GM23338 (cell line): ENCODE measurements around the gene MRRF. TPM values are rescaled to one million over a fixed set of nuclear protein-coding genes. Genes with fewer than 3 reads are reported as not detected.

Experiments used
- ATAC-seq: fragments of 200-7000 bp; cut with Tn5 transposase; 3 replicates; pipeline ENCODE4 v1.9.1; 2020
- DNase-seq: peaks from one replicate; pipeline ENCODE4 v3.0.0-alpha.2; 2015; ENCODE audit warnings: low spot score
- H2AFZ ChIP-seq: fragments of 200-600 bp; sonication (generic); 2 replicates; pipeline ENCODE4 v1.8.0; 2016; ENCODE audit warnings: antibody characterized with exemption, mild to moderate bottlenecking, moderate library complexity
- H3F3A ChIP-seq: fragments of 200-600 bp; sonication (generic); replicated peaks from 2 replicates; pipeline ENCODE4 v1.8.0; 2017; ENCODE audit warnings: antibody characterized with exemption, mixed run types, low read depth
- H3K27ac ChIP-seq: fragments of 200-600 bp; sonication (generic); 2 replicates; pipeline ENCODE4 v1.6.1; 2016; ENCODE audit warnings: low read depth
- H3K27me3 ChIP-seq: fragments of 200-600 bp; sonication (generic); 2 replicates; pipeline ENCODE4 v1.8.0; 2016; ENCODE audit warnings: mild to moderate bottlenecking, mixed run types, moderate library complexity; ENCODE audit not compliant: insufficient read depth
- H3K36me3 ChIP-seq: fragments of 200-600 bp; sonication (generic); 2 replicates; pipeline ENCODE4 v1.8.0; 2016; ENCODE audit warnings: mild to moderate bottlenecking; ENCODE audit not compliant: insufficient read depth
- H3K4me1 ChIP-seq: fragments of 200-600 bp; sonication (generic); 2 replicates; pipeline ENCODE4 v1.8.0; 2016; ENCODE audit warnings: mild to moderate bottlenecking, moderate library complexity; ENCODE audit not compliant: insufficient read depth
- H3K4me2 ChIP-seq: fragments of 200-600 bp; sonication (generic); 2 replicates; pipeline ENCODE4 v1.7.1; 2017; ENCODE audit warnings: mixed run types
- H3K4me3 ChIP-seq: fragments of 200-600 bp; sonication (generic); 2 replicates; pipeline ENCODE4 v1.6.1; 2016; ENCODE audit warnings: mixed run types
- H3K79me2 ChIP-seq: fragments of 200-600 bp; sonication (generic); replicated peaks from 2 replicates; pipeline ENCODE4 v1.8.0; 2017; ENCODE audit warnings: mild to moderate bottlenecking; ENCODE audit not compliant: insufficient read depth
- H3K9me2 ChIP-seq: fragments of 200-600 bp; sonication (generic); 2 replicates; pipeline ENCODE4 v1.8.0; 2017; ENCODE audit not compliant: insufficient read depth
- H4K20me1 ChIP-seq: fragments of 200-600 bp; sonication (generic); replicated peaks from 2 replicates; pipeline ENCODE4 v1.8.0; 2017; ENCODE audit warnings: mild to moderate bottlenecking; ENCODE audit not compliant: insufficient read depth
- H3K27ac Mint-ChIP-seq: 2 replicates; pipeline ENCODE4 v1.8.0; 2020; ENCODE audit warnings: inconsistent platforms, mild to moderate bottlenecking, moderate library complexity, mixed read lengths
- H3K27me3 Mint-ChIP-seq: 3 replicates; pipeline ENCODE4 v1.8.0; 2022; ENCODE audit warnings: low read depth, mild to moderate bottlenecking, moderate library complexity, mixed read lengths, inconsistent platforms; ENCODE audit not compliant: insufficient read depth, poor library complexity
- H3K36me3 Mint-ChIP-seq: 3 replicates; pipeline ENCODE4 v1.8.0; 2021; ENCODE audit warnings: low read depth, mild to moderate bottlenecking, inconsistent platforms, moderate library complexity, mixed read lengths
- H3K4me1 Mint-ChIP-seq: 3 replicates; pipeline ENCODE4 v1.8.0; 2020; ENCODE audit warnings: mild to moderate bottlenecking, inconsistent platforms, mixed read lengths
- H3K4me3 Mint-ChIP-seq: 3 replicates; pipeline ENCODE4 v1.8.0; 2021; ENCODE audit warnings: moderate library complexity, mild to moderate bottlenecking, inconsistent platforms, mixed read lengths
- H3K9me3 Mint-ChIP-seq: 3 replicates; pipeline ENCODE4 v1.8.0; 2020; ENCODE audit warnings: moderate library complexity, mild to moderate bottlenecking, inconsistent platforms, mixed read lengths
- CTCF ChIP-seq, 2 experiments: fragments of 200-600 bp in 1 of 2; sonication (generic) in 1 of 2; conservative IDR thresholded peaks; 2 replicates each; pipeline versions ENCODE4 v1.5.1 to v1.6.1; 2016 to 2017; ENCODE audit warnings: antibody characterized with exemption in 2 of 2, low read depth in 2 of 2, mild to moderate bottlenecking in 2 of 2, moderate library complexity in 1 of 2
- EZH2 ChIP-seq: fragments of 200-600 bp; sonication (generic); IDR thresholded peaks from one replicate; pipeline ENCODE4 v1.8.0; 2017; ENCODE audit warnings: antibody characterized with exemption, mild to moderate bottlenecking, low read depth; ENCODE audit not compliant: unreplicated experiment
- EZH2phosphoT487 ChIP-seq: fragments of 200-600 bp; sonication (generic); IDR thresholded peaks from one replicate; pipeline ENCODE4 v1.8.1; 2018; ENCODE audit warnings: antibody characterized with exemption; ENCODE audit not compliant: unreplicated experiment
- JUNB ChIP-seq: IDR thresholded peaks from one replicate; pipeline ENCODE4 v1.6.1; 2016; ENCODE audit warnings: antibody characterized with exemption; ENCODE audit not compliant: unreplicated experiment
- NANOG ChIP-seq: IDR thresholded peaks from 2 replicates; pipeline ENCODE4 v1.6.1; 2016; ENCODE audit warnings: antibody characterized with exemption, borderline replicate concordance
- POLR2AphosphoS5 ChIP-seq: IDR thresholded peaks from 2 replicates; pipeline ENCODE4 v1.6.1; 2016; ENCODE audit warnings: antibody characterized with exemption, low read depth
- REST ChIP-seq: IDR thresholded peaks from one replicate; pipeline ENCODE4 v1.6.1; 2018; ENCODE audit warnings: antibody characterized with exemption; ENCODE audit not compliant: unreplicated experiment
- polyA plus RNA-seq: library from polyadenylated mRNA; unstranded; fragments of >200 nt; fragmentation: Nextera tagmentation; extraction: Ambion mirVana; gene quantifications from 2 replicates; pipeline ENCODE4 v1.2.1, GENCODE V29; 2016
- total RNA-seq: library from RNA; depleted of rRNA; stranded (reverse); fragments of >200 nt; shearing (Covaris generic); gene quantifications from 2 replicates; pipeline ENCODE4 v1.2.3, GENCODE V29; 2014
- TF ChIP-seq, protein P1 (sequence below): IDR thresholded peaks from 2 replicates; pipeline ENCODE4 v1.6.1; 2016; ENCODE audit warnings: antibody characterized with exemption
- TF ChIP-seq, protein P2 (sequence below): fragments of 250-450 bp; sonication (Bioruptor Pico); IDR thresholded peaks from 2 replicates; pipeline ENCODE4 v1.5.0; 2020; ENCODE audit warnings: mild to moderate bottlenecking, moderate library complexity

The MRRF gene
- total and polyA plus RNA-seq, 2 experiments from 2014 or later = 27.8 to 32.7 TPM

DNA sequence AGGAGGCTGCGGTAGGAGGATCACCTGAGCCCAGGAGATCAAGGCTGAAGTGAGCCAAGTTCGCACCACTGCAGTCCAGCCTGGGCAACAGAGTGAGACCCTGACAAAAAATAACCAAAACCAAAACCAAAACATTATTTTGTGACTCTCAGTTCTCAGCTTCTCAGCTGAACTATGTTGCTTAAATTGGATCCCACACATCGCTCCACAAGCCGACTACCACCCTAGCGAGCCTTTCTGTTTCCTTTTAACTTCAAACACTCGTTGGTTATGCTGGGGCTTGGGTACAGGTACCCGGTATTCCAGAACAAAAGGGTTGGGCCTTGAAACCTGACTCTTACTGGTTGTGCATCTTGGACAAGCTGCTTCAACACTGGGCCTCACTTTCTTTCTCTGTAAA is 102.4 kb downstream of the MRRF start:
- Mint-ChIP-seq H3K4me1 (peaks cover 7% of the 10 kb centered on the region), H3K27ac (no peak overlapping the region), H3K4me3 (no peak overlapping the region), H3K9me3 (no peaks in the 10 kb centered on the region), H3K27me3 (peaks cover 26% of the 10 kb centered on the region), H3K36me3 (no peaks in the 10 kb centered on the region; the same call in 2 of the 3 replicates)
- DNase-seq (no peak), ATAC-seq (no peak)
- Histone ChIP-seq H3K4me3 (no peak overlapping the region), H3K4me1 (peaks cover 16% of the 10 kb centered on the region), H3K36me3 (no peaks in the 10 kb centered on the region), H2AFZ (no peak overlapping the region), H3K79me2 (no peaks in the 10 kb centered on the region), H3K9me2 (no peaks in the 10 kb centered on the region), H3K27ac (no peak overlapping the region), H3K27me3 (peaks cover 31% of the 10 kb centered on the region), H4K20me1 (0 out of 2 replicates have a peak, but pooled peaks cover 4% of the 10 kb centered on the region), H3K4me2 (no peak overlapping the region), H3F3A (no peaks in the 10 kb centered on the region)
- TF ChIP-seq EZH2phosphoT487 = no peak
- no peak for TF ChIP-seq JUNB
- no peak for TF ChIP-seq REST
- TF ChIP-seq NANOG = no peak
- TF ChIP-seq, protein P1, sequence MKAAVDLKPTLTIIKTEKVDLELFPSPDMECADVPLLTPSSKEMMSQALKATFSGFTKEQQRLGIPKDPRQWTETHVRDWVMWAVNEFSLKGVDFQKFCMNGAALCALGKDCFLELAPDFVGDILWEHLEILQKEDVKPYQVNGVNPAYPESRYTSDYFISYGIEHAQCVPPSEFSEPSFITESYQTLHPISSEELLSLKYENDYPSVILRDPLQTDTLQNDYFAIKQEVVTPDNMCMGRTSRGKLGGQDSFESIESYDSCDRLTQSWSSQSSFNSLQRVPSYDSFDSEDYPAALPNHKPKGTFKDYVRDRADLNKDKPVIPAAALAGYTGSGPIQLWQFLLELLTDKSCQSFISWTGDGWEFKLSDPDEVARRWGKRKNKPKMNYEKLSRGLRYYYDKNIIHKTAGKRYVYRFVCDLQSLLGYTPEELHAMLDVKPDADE = no peak
- TF ChIP-seq, protein P2, sequence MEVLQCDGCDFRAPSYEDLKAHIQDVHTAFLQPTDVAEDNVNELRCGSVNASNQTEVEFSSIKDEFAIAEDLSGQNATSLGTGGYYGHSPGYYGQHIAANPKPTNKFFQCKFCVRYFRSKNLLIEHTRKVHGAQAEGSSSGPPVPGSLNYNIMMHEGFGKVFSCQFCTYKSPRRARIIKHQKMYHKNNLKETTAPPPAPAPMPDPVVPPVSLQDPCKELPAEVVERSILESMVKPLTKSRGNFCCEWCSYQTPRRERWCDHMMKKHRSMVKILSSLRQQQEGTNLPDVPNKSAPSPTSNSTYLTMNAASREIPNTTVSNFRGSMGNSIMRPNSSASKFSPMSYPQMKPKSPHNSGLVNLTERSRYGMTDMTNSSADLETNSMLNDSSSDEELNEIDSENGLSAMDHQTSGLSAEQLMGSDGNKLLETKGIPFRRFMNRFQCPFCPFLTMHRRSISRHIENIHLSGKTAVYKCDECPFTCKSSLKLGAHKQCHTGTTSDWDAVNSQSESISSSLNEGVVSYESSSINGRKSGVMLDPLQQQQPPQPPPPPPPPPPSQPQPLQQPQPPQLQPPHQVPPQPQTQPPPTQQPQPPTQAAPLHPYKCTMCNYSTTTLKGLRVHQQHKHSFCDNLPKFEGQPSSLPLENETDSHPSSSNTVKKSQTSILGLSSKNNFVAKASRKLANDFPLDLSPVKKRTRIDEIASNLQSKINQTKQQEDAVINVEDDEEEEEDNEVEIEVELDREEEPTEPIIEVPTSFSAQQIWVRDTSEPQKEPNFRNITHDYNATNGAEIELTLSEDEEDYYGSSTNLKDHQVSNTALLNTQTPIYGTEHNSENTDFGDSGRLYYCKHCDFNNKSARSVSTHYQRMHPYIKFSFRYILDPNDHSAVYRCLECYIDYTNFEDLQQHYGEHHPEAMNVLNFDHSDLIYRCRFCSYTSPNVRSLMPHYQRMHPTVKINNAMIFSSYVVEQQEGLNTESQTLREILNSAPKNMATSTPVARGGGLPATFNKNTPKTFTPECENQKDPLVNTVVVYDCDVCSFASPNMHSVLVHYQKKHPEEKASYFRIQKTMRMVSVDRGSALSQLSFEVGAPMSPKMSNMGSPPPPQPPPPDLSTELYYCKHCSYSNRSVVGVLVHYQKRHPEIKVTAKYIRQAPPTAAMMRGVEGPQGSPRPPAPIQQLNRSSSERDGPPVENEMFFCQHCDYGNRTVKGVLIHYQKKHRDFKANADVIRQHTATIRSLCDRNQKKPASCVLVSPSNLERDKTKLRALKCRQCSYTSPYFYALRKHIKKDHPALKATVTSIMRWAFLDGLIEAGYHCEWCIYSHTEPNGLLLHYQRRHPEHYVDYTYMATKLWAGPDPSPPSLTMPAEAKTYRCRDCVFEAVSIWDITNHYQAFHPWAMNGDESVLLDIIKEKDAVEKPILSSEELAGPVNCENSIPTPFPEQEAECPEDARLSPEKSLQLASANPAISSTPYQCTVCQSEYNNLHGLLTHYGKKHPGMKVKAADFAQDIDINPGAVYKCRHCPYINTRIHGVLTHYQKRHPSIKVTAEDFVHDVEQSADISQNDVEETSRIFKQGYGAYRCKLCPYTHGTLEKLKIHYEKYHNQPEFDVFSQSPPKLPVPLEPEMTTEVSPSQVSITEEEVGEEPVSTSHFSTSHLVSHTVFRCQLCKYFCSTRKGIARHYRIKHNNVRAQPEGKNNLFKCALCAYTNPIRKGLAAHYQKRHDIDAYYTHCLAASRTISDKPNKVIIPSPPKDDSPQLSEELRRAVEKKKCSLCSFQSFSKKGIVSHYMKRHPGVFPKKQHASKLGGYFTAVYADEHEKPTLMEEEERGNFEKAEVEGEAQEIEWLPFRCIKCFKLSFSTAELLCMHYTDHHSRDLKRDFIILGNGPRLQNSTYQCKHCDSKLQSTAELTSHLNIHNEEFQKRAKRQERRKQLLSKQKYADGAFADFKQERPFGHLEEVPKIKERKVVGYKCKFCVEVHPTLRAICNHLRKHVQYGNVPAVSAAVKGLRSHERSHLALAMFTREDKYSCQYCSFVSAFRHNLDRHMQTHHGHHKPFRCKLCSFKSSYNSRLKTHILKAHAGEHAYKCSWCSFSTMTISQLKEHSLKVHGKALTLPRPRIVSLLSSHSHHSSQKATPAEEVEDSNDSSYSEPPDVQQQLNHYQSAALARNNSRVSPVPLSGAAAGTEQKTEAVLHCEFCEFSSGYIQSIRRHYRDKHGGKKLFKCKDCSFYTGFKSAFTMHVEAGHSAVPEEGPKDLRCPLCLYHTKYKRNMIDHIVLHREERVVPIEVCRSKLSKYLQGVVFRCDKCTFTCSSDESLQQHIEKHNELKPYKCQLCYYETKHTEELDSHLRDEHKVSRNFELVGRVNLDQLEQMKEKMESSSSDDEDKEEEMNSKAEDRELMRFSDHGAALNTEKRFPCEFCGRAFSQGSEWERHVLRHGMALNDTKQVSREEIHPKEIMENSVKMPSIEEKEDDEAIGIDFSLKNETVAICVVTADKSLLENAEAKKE = no peak
- no peak for TF ChIP-seq CTCF (conservative IDR thresholded peaks at IDR 0.05; ENCODE audit: low read depth in 2 of 2)
- no peak for TF ChIP-seq POLR2AphosphoS5
- no peak for TF ChIP-seq EZH2
